Measurements from ENCODE around the gene TXN2.
"Not testable (repeated sequence)": the region's sequence is repeated elsewhere in the genome, so short reads cannot be mapped to it uniquely, and the experiment has no call there.

The TXN2 gene

GRCh38 chr22:36481393-36482168, at the start of gene TXN2:
TXN2 (minus strand) TSS chr22:36481640; CDS start chr22:36480837, 803 bp downstream.
- DNase-seq, result peak; percentile 82

DNA sequence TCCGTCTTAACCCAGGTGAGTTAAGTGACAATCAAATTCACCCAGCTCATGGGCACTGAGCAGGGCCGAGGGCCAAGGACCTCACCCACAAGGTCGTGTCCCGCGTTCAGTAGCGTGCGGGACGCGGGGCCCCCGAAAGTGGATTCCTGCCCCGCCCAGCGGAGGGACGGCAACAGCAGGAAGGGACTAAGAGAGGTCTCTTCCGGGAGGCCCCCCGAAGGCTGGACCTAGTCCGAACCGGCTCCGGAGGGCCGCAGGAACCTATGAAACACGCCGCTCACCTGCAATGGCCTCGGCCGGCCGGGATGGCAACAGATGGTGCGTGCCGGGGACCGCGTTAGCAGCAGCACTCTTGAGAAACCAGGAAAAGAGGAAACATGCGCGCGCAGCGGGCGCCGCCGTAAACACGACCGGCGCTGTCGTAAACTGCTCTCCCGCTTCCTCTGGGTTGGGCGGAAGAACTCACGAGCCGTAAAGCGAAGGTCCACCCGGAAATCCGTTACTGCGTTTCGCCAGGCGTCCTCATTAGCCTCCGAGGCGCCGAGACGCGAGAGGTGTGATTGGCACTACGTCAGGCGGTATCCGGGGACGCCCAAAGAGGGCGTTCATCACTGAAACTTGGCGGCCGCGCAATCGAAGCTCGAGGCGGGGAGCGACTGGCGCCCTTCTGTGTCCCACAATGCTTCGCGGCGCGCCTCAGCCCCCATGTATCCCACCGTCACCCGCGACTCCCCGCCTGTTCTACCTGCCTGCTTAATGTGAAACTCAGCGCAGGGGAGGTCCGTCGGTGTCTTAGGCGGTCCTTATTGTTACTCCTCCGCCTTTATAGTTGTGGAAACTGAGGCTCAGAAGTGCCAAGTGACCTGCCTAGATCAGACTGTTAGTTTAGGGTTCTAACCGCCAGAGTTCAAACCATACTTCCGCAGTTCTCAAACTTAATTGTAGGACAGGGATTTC, 47.6 kb upstream of the TXN2 start, which contains the start of gene EIF3D:
Gene EIF3D (minus strand): TSS at position 372 of the 957 bp plus-strand sequence. CDS start 3,045 bp downstream, outside the sequence.
- peak; percentile 98 for DNase-seq

- DNase-seq, result no peak
Measured at GRCh38 chr22:36528341-36528740, 46.9 kb upstream of the TXN2 start.

DNA sequence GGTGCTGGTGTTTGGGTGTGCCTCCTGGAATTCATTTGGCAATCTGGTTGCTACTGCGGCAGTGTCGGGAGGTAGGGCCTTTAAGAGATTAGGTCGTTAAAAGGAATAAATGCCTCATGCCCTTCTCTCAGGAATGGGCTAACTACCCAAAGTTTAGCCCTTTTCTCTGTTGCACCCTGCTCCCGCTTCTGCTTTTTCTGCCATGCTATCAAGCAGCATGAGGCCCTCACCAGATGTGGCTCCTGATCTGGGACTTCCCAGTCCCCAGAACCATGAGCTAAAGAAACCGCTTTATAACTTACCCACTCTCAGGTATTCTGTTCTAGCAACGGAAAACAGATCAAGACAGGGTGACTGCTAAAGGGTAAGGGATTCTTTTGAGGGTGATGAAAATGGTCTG, 41.2 kb upstream of the TXN2 start:
- no peak for DNase-seq

DNA sequence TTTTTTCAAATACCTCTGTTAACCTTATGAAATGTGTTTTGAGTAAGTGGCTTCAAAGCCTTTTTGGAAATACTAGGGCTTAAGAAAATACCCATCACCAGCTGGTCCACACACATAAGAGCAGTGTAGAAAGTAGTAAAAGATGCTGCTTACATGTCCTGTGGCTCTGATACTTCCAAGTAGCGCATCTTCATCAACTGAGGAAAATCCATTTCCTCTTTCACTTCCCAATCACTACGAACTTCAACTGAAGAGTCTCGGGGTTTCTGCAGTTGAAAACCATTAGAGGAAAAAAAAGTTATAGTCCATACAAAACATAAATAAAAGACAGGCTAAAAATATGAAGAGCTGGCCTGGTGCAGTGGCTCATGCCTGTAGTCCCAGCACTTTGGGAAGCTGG, 39.0 kb upstream of the TXN2 start:
- no peak for DNase-seq

- DNase-seq, result not testable (repeated sequence)
Measured at GRCh38 chr22:36519906-36520305, 38.5 kb upstream of the TXN2 start.

GRCh38 chr22:36514766-36515165, 33.3 kb upstream of the TXN2 start:
- no peak for DNase-seq

DNA sequence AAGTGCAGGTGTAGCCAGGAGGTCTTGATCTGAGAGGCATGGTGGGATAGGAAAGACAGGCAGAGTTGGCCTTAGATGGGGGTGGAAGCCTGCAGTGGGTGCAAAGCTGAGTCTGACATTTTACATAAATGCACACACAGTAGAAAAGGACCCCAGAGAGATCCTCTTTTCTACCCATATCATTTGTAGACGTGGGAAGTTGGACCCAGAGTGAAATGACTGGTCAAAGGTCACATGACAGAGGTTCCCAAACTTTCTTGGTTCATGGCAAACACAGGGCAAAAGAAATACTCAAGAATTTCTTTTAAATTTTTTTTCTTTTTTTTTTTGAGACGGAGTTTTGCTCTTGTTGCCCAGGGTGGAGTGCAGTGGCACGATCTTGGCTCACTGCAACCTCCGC, 31.6 kb upstream of the TXN2 start:
- no peak for DNase-seq

- no peak for DNase-seq
Measured at GRCh38 chr22:36512333-36512732, 30.9 kb upstream of the TXN2 start.

DNA sequence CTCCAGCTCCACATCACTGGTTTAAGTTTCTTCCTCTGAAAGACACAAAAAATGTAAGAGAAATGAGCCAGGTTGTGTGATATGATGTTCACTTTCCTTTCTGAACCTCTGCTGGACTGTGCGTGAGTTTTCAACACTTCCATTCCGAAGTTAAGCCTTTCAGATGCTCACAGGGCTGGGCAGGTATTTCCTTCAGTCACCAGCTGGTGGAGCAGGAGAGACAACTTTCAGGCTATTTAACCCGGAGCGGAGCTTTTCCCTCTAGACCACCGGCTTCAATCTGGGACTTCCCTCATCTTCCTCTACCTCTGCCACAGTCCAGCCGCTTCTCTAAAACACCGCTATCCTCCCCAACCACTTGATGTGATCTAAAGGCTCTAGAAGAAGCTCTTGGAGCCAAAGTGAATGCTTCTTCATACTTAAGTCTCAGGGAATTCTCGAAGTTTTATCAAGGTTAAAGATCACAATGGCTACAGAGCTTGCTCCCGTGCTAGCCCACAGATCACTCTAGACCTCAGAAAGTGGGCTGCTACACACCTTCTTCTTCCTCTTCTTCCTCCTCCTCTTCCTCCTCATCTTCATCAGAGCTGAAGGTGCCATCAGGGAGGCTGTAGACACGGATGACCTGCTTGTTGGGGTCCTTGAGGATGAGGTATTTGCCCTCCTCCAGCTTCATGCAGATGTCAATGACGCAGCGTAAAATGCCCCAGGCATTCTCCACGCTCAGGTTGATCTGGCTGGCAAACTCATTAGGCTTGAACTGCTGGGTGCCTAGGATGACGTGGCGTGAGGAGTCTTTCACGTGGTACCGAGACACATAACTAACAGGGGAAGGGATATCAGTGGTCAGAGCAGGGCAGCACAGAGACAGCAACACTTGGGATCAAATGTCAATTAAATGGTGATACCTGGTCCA, 29.8 kb upstream of the TXN2 start:
- no peak for DNase-seq

DNA sequence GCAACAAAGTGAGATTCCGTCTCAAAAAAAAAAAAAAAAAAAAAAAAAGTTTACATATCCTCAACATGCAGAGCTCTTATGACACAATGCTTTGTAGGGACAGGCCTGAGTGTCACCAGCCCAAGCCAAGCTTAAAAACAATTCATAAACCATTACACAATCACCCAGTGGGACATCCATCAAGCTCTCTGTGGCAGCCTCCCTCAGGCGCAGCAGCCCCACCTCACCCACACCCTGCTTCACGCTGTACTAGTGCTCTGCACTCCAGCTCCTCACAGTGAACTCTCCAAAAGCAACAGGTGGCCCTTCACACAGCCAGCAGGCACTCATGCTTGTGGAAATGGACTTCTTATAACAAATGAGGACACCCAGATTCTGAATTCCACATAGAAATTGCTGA, 28.9 kb upstream of the TXN2 start:
- no peak for DNase-seq

DNA sequence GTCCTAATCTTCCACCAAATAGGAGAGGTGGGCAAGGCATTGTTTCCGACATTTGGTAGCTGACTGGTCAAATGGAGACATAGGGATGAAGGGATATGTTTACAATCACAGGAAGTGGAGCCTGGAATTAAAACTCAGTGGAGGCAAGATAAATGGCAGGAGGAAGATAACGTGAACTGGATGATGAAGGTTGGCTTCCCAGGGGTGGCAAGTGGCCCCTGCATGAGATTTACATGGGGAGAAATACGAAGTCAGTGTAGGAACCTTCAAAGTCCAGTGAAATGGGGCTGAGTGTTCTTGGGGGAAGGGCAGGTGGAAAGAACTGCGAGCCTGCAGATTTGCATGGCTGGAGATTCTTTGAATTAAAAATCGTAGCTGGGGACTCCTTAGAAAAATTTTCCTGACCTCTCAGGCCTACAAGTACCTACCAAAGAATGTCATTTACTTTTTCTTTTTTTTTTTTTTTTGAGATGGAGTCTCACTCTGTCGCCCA, 26.1 kb upstream of the TXN2 start:
- DNase-seq, result no peak

DNA sequence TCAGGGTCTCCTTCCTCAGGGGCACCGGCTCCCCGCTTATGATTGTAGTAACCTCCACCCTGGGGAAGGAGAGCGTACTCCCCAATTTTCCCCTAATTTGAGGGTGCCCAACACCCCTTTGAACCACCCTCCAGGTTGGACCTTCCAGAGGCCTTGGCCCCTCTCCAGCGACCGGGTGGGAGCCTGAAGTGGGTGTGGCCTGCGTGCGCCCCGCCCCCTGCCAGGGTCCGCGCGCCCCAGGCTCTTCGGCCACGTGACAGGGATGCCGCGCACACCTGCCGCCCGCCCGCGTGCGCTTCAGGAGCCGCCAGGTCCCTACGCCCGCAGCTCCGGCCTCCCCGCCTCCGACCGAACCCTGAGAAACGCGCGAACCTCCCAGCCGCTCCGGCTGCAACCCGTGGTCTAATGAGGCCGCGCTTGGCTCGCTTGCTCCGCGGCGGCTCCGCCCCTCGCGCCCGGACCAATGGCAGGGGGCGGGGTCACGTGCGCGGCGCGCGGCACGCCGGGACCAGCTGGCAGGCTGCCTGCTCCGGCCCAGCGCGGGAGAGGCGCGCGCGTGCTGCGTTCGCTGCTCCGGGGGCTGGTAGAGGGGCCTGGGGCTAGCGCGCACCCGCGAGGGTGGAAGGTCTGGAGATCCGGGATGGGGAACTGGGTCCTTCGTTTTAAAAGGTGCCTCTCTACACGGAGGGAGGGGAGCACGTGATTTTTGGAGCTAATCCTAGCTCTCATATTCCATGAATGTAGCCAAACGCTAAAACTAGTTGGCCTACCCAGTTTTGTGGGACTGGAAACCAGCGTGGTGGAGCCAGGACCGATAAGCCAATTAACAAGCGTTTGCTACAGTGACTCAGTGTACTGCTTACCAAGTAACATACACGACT, 25.4 kb upstream of the TXN2 start, which contains the start of gene FOXRED2:
Gene FOXRED2 (minus strand): TSS at position 404 of the 881 bp plus-strand sequence. CDS start 618 bp downstream, outside the sequence.
- peak; percentile 74 for DNase-seq

- no peak for DNase-seq
Measured at GRCh38 chr22:36505998-36506635, 24.7 kb upstream of the TXN2 start.

DNA sequence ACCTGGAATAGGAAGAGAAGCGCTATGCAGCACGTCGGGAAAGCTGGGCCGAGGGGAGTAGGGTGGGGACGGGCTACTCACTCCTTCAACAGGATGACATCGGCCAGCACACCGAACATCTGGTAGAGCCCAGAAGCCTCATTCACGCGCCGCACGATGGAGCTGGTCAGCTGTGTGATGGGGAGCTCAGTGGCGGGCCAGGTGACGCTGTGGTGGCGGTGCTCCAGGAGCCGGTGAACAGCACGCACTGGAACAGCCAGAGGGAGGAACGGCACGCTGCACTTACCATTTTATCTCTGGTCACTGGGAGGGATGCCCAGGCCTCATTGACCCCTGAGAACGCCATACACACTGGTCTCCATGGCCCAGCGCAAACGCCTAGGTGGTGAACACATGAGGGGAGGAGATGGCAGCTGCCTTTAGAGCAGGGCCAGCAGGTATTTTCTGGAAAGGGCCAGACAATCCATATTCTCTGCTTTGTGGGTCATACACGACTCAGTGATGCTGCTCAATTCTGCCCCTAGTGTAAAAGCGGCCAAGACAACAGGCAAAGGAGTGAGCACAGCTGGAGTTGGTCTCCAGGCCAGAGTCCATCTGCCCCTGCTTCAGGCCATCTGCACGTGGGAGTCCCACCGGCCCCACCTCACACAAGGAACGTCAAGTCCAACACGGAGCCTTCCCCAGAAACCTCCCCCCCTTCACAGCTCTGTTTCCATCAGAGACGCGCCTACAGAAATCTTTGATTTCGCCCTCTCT, 16.6 kb upstream of the TXN2 start:
- DNase-seq, result no peak

- peak; percentile 56 for DNase-seq
Measured at GRCh38 chr22:36493690-36494110, 12.3 kb upstream of the TXN2 start.

GRCh38 chr22:36492109-36492508, 10.7 kb upstream of the TXN2 start:
- DNase-seq, result no peak

- no peak for DNase-seq
Measured at GRCh38 chr22:36491155-36491554, 9.7 kb upstream of the TXN2 start.

DNA sequence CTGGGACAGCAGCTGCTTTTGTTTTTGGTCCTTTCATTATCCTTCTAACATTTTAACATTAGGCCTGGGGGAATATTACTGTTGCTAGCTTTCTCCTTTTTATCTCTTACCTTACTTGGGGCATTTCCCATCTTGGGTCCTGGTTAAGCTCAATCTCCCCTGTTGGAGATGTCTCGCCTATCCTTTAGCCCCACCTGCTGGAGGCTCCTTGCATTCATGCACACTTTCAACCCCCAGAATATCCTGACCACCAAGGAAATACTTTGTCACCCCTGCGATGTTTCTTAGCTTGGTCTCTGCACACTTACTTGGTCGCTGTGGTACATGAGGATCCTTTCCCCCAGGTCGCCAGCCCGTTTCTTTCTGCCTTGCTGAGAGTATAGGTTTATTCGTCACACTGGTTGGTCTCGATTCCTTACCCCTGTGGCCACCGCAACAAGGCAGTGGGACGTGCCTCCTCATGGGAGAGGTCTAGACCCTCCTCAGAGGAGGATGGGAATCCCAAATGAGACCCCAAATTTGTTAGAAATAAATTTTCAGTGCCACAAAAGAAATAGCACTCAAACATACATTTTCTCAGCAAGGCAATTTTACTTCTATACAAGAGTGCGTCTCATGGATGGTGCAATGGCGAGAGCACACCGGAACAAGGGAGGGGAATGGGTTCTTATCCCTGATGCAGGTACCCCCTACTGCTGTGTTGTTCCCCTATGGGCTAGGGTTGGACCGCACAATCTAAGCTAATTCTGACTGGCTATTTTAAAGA, 5.4 kb upstream of the TXN2 start:
- DNase-seq, result no peak
